WTC11 (cell line): Measurements from ENCODE around the gene GOLGA2. TPM values are rescaled to one million over a fixed set of nuclear protein-coding genes. Genes with fewer than 3 reads are reported as not detected.

ENCODE experiments used
- ATAC-seq: fragments of 200-7000 bp; cut with Tn5 transposase; 2 replicates; pipeline ENCODE4 v1.10.0; 2021; ENCODE audit warnings: mild to moderate bottlenecking, moderate library complexity
- CTCF ChIA-PET: fragments of 300-600 bp; sonication (Branson Sonifier 250); formaldehyde crosslinking; loops from one replicate; lab custom pipeline; 2021; ENCODE audit warnings: antibody characterized with exemption; lab: Charles Lee
- POLR2A ChIA-PET: fragments of 350-600 bp; sonication (Branson Sonifier 250); formaldehyde crosslinking; loops from one replicate; lab custom pipeline; 2021; ENCODE audit warnings: antibody characterized with exemption; lab: Charles Lee
- DNase-seq: peaks from one replicate; pipeline ENCODE4 v3.0.0; 2021; ENCODE audit warnings: low spot score
- H3K27ac Mint-ChIP-seq: 2 replicates; pipeline ENCODE4 v1.8.0; 2021; ENCODE audit warnings: mixed read lengths
- H3K27me3 Mint-ChIP-seq: 2 replicates; pipeline ENCODE4 v1.8.0; 2021; ENCODE audit warnings: low read depth, mild to moderate bottlenecking, moderate library complexity, mixed read lengths
- H3K36me3 Mint-ChIP-seq: 2 replicates; pipeline ENCODE4 v1.8.0; 2021; ENCODE audit warnings: mixed read lengths
- H3K4me1 Mint-ChIP-seq: 2 replicates; pipeline ENCODE4 v1.8.0; 2022; ENCODE audit warnings: mixed read lengths
- H3K4me3 Mint-ChIP-seq: 2 replicates; pipeline ENCODE4 v1.8.0; 2021; ENCODE audit warnings: mild to moderate bottlenecking, moderate library complexity, mixed read lengths
- H3K9me3 Mint-ChIP-seq: 2 replicates; pipeline ENCODE4 v1.8.0; 2021; ENCODE audit warnings: mixed read lengths
- ATF1 ChIP-seq: sonication (generic); formaldehyde crosslinking; IDR thresholded peaks from 2 replicates; pipeline ENCODE4 v1.8.1; 2023; ENCODE audit warnings: mild to moderate bottlenecking, moderate library complexity, missing genetic modification reagents
- CREB1 ChIP-seq: sonication (generic); formaldehyde crosslinking; IDR thresholded peaks from 2 replicates; pipeline ENCODE4 v1.8.0; 2023; ENCODE audit warnings: mild to moderate bottlenecking, missing genetic modification reagents
- ELF4 ChIP-seq: sonication (generic); formaldehyde crosslinking; IDR thresholded peaks from 2 replicates; pipeline ENCODE4 v1.8.1; 2022; ENCODE audit warnings: low read depth, mild to moderate bottlenecking, moderate library complexity, missing genetic modification reagents
- FOXP1 ChIP-seq: sonication (generic); formaldehyde crosslinking; IDR thresholded peaks from 2 replicates; pipeline ENCODE4 v1.8.0; 2022; ENCODE audit warnings: missing genetic modification reagents, mild to moderate bottlenecking, moderate library complexity, borderline replicate concordance
- GABPB1 ChIP-seq: sonication (generic); formaldehyde crosslinking; IDR thresholded peaks from 2 replicates; pipeline ENCODE4 v1.8.1; 2023; ENCODE audit warnings: mild to moderate bottlenecking, missing genetic modification reagents
- GRHL2 ChIP-seq: fragments of 250-450 bp; sonication (Bioruptor Pico); IDR thresholded peaks from 2 replicates; pipeline ENCODE4 v1.8.0; 2022; ENCODE audit warnings: mild to moderate bottlenecking, moderate library complexity; ENCODE audit not compliant: insufficient replicate concordance, severe bottlenecking
- HMGA2 ChIP-seq: fragments of 250-450 bp; sonication (Bioruptor Pico); IDR thresholded peaks from 2 replicates; pipeline ENCODE4 v1.4.0; 2021; ENCODE audit warnings: mild to moderate bottlenecking, moderate library complexity
- JAZF1 ChIP-seq: fragments of 250-450 bp; sonication (Bioruptor Pico); IDR thresholded peaks from 2 replicates; pipeline ENCODE4 v1.9.0; 2021; ENCODE audit warnings: moderate library complexity, mild to moderate bottlenecking, inconsistent platforms
- MXD4 ChIP-seq: fragments of 250-450 bp; sonication (Bioruptor Pico); IDR thresholded peaks from 2 replicates; pipeline ENCODE4 v1.8.0; 2021; ENCODE audit warnings: mild to moderate bottlenecking, moderate library complexity, borderline replicate concordance
- RELA ChIP-seq: sonication (generic); formaldehyde crosslinking; IDR thresholded peaks from 2 replicates; pipeline ENCODE4 v1.8.1; 2022; ENCODE audit warnings: missing genetic modification reagents, mild to moderate bottlenecking, borderline replicate concordance
- TP53 ChIP-seq: sonication (generic); formaldehyde crosslinking; IDR thresholded peaks from 2 replicates; pipeline ENCODE4 v1.8.1; 2023; ENCODE audit warnings: mild to moderate bottlenecking, missing genetic modification reagents
- ZNF263 ChIP-seq: sonication (generic); formaldehyde crosslinking; IDR thresholded peaks from 2 replicates; pipeline ENCODE4 v1.8.1; 2022; ENCODE audit warnings: low read depth, mild to moderate bottlenecking, moderate library complexity, missing genetic modification reagents
- ZNF396 ChIP-seq: fragments of 250-450 bp; sonication (Bioruptor Pico); IDR thresholded peaks from 2 replicates; pipeline ENCODE4 v1.8.0; 2021; ENCODE audit warnings: mild to moderate bottlenecking, moderate library complexity, borderline replicate concordance
- ZNF423 ChIP-seq: fragments of 250-450 bp; sonication (Bioruptor Pico); IDR thresholded peaks from 2 replicates; pipeline ENCODE4 v2.1.2; 2022; ENCODE audit warnings: mild to moderate bottlenecking, moderate library complexity
- total RNA-seq: library from RNA; stranded (reverse); gene quantifications from 3 replicates; pipeline ENCODE4 v1.2.3, GENCODE V29; 2021
- TF ChIP-seq, protein P1 (sequence below): sonication (generic); formaldehyde crosslinking; IDR thresholded peaks from 2 replicates; pipeline ENCODE4 v1.8.1; 2023; ENCODE audit warnings: mild to moderate bottlenecking, missing genetic modification reagents
- TF ChIP-seq, protein P2 (sequence below): sonication (generic); formaldehyde crosslinking; IDR thresholded peaks from 2 replicates; pipeline ENCODE4 v1.8.0; 2022; ENCODE audit warnings: mild to moderate bottlenecking, missing genetic modification reagents
- TF ChIP-seq, protein P3 (sequence below): sonication (generic); formaldehyde crosslinking; IDR thresholded peaks from 2 replicates; pipeline ENCODE4 v1.8.1; 2022; ENCODE audit warnings: low read depth, mild to moderate bottlenecking, moderate library complexity, missing genetic modification reagents, borderline replicate concordance
- TF ChIP-seq, protein P4 (sequence below): sonication (generic); formaldehyde crosslinking; IDR thresholded peaks from 2 replicates; pipeline ENCODE4 v1.8.0; 2022; ENCODE audit warnings: mild to moderate bottlenecking, missing genetic modification reagents
- TF ChIP-seq, protein P5 (sequence below): fragments of 250-450 bp; sonication (Bioruptor Pico); IDR thresholded peaks from 2 replicates; pipeline ENCODE4 v1.9.0; 2021; ENCODE audit warnings: mild to moderate bottlenecking
- TF ChIP-seq, protein P6 (sequence below): fragments of 200-600 bp; IDR thresholded peaks from 2 replicates; pipeline ENCODE4 v1.8.0; 2022; ENCODE audit warnings: antibody characterized with exemption

GOLGA2 gene
- total RNA-seq, 1 experiment from 2014 or later, result 66.3 TPM

DNA sequence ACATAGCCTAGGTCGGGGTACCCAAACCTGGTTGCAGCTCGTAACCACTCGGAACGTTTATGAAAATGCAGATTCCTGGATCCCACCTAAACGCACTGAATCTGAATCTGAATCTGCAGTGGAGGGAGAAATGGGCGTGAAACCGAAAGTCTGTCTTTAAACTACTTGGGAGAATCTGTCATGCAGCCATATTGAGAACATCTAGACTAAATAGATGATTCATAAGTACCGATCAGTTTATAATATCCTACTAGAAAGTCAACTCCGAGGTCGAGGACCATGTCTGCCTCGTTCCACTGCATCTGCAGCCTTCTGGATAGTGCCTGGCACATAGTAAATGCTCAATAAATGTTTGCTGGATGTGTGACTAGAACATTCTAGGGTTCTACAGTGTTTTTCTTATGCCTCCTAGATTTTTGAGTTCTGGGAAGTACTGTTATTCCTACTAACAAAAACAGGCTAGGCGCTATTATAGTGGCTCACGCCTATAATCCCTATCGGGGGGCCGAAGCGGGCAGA, 47.5 kb upstream of the GOLGA2 start:
- ATAC-seq, result no peak
- Mint-ChIP-seq H3K9me3 (no peaks in the 10 kb centered on the region), H3K36me3 (peaks cover 6% of the 10 kb centered on the region; the same call in 1 of the 2 replicates), H3K4me3 (peak overlapping the region; percentile 88), H3K27me3 (no peaks in the 10 kb centered on the region), H3K27ac (peak overlapping the region; percentile 63), H3K4me1 (0 out of 2 replicates have a peak, but pooled peaks cover 8% of the 10 kb centered on the region)
- ChIA-PET CTCF (interaction anchor here (0.7 kb wide), 1 partner anchor 229 kb away, joined by 3 read pairs; the partner anchor contains the start of gene SPTAN1), POLR2A (no interaction called here)
- no peak for DNase-seq
- TF ChIP-seq, protein P1, sequence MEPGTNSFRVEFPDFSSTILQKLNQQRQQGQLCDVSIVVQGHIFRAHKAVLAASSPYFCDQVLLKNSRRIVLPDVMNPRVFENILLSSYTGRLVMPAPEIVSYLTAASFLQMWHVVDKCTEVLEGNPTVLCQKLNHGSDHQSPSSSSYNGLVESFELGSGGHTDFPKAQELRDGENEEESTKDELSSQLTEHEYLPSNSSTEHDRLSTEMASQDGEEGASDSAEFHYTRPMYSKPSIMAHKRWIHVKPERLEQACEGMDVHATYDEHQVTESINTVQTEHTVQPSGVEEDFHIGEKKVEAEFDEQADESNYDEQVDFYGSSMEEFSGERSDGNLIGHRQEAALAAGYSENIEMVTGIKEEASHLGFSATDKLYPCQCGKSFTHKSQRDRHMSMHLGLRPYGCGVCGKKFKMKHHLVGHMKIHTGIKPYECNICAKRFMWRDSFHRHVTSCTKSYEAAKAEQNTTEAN, result no peak
- TF ChIP-seq MXD4 (CRISPR knock-in tag) (no peak), RELA (CRISPR knock-in tag) (no peak), FOXP1 (no peak), CREB1 (CRISPR knock-in tag) (no peak), JAZF1 (CRISPR knock-in tag) (no peak), GRHL2 (CRISPR knock-in tag) (no peak), ELF4 (CRISPR knock-in tag) (no peak), HMGA2 (no peak), ATF1 (CRISPR knock-in tag) (no peak), ZNF423 (CRISPR knock-in tag) (no peak), ZNF263 (CRISPR knock-in tag) (no peak), TP53 (no peak), ZNF396 (CRISPR knock-in tag) (no peak), GABPB1 (CRISPR knock-in tag) (no peak)
- TF ChIP-seq, protein P2, sequence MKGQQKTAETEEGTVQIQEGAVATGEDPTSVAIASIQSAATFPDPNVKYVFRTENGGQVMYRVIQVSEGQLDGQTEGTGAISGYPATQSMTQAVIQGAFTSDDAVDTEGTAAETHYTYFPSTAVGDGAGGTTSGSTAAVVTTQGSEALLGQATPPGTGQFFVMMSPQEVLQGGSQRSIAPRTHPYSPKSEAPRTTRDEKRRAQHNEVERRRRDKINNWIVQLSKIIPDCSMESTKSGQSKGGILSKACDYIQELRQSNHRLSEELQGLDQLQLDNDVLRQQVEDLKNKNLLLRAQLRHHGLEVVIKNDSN (CRISPR knock-in tag), result no peak
- TF ChIP-seq, protein P3, sequence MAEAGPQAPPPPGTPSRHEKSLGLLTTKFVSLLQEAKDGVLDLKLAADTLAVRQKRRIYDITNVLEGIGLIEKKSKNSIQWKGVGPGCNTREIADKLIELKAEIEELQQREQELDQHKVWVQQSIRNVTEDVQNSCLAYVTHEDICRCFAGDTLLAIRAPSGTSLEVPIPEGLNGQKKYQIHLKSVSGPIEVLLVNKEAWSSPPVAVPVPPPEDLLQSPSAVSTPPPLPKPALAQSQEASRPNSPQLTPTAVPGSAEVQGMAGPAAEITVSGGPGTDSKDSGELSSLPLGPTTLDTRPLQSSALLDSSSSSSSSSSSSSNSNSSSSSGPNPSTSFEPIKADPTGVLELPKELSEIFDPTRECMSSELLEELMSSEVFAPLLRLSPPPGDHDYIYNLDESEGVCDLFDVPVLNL, result no peak
- TF ChIP-seq, protein P4, sequence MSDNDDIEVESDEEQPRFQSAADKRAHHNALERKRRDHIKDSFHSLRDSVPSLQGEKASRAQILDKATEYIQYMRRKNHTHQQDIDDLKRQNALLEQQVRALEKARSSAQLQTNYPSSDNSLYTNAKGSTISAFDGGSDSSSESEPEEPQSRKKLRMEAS (CRISPR knock-in tag), result no peak
- TF ChIP-seq, protein P5, sequence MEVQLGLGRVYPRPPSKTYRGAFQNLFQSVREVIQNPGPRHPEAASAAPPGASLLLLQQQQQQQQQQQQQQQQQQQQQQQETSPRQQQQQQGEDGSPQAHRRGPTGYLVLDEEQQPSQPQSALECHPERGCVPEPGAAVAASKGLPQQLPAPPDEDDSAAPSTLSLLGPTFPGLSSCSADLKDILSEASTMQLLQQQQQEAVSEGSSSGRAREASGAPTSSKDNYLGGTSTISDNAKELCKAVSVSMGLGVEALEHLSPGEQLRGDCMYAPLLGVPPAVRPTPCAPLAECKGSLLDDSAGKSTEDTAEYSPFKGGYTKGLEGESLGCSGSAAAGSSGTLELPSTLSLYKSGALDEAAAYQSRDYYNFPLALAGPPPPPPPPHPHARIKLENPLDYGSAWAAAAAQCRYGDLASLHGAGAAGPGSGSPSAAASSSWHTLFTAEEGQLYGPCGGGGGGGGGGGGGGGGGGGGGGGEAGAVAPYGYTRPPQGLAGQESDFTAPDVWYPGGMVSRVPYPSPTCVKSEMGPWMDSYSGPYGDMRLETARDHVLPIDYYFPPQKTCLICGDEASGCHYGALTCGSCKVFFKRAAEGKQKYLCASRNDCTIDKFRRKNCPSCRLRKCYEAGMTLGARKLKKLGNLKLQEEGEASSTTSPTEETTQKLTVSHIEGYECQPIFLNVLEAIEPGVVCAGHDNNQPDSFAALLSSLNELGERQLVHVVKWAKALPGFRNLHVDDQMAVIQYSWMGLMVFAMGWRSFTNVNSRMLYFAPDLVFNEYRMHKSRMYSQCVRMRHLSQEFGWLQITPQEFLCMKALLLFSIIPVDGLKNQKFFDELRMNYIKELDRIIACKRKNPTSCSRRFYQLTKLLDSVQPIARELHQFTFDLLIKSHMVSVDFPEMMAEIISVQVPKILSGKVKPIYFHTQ (CRISPR knock-in tag), result no peak
- TF ChIP-seq, protein P6, sequence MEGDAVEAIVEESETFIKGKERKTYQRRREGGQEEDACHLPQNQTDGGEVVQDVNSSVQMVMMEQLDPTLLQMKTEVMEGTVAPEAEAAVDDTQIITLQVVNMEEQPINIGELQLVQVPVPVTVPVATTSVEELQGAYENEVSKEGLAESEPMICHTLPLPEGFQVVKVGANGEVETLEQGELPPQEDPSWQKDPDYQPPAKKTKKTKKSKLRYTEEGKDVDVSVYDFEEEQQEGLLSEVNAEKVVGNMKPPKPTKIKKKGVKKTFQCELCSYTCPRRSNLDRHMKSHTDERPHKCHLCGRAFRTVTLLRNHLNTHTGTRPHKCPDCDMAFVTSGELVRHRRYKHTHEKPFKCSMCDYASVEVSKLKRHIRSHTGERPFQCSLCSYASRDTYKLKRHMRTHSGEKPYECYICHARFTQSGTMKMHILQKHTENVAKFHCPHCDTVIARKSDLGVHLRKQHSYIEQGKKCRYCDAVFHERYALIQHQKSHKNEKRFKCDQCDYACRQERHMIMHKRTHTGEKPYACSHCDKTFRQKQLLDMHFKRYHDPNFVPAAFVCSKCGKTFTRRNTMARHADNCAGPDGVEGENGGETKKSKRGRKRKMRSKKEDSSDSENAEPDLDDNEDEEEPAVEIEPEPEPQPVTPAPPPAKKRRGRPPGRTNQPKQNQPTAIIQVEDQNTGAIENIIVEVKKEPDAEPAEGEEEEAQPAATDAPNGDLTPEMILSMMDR, result no peak
- TF ChIP-seq, all 79 proteins: peak for 0
